ENCODE measurements around the gene DENND1A.
"Not testable (repeated sequence)": the region's sequence is repeated elsewhere in the genome, so short reads cannot be mapped to it uniquely, and the experiment has no call there.

Gene DENND1A

GRCh38 chr9:123335193-123335985 is 594.5 kb downstream of the DENND1A start:
- TF ChIP-seq POLR2A (IDR thresholded peaks at IDR 0.05; ENCODE audit: low read depth, low read length) = no peak
- DNase-seq (ENCODE audit: insufficient read length, low spot score) = peak; percentile 85
- FAIRE-seq = peak; percentile 91

- DNase-seq (ENCODE audit: insufficient read length, low spot score) = no peak
- no peak for FAIRE-seq
- TF ChIP-seq POLR2A (IDR thresholded peaks at IDR 0.05; ENCODE audit: low read depth, low read length) = no peak
Measured at GRCh38 chr9:123334639-123335038, 595.3 kb downstream of the DENND1A start.

DNA sequence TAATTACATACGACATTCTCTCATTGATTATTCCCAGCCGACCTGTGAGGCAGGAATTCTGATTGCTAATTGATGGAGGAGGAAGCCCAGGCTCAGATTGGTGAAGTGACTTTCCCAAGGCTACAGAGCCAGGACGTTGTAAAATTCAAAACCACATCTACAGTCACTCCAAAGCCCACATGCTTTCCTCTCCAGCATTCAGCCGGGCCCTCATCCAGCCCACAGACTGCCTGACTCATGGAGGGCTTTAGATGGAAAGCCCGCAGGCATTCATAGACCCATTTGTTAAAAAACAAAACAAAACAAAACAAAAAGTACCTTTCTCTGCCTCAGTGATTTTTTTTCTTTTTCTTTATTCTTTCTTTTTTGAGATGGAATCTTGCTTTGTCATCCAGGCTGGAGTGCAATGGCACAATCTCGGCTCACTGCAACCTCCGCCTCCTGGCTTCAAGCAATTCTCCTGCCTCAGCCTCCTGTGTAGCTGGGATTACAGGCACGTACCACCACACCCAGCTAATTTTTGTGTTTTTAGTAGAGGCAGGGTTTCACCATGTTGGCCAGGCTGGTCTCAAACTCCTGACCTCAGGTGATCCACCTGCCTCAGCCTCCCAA is 596.8 kb downstream of the DENND1A start:
- not testable (repeated sequence) for FAIRE-seq; DNase-seq (ENCODE audit: insufficient read length, low spot score)

DNA sequence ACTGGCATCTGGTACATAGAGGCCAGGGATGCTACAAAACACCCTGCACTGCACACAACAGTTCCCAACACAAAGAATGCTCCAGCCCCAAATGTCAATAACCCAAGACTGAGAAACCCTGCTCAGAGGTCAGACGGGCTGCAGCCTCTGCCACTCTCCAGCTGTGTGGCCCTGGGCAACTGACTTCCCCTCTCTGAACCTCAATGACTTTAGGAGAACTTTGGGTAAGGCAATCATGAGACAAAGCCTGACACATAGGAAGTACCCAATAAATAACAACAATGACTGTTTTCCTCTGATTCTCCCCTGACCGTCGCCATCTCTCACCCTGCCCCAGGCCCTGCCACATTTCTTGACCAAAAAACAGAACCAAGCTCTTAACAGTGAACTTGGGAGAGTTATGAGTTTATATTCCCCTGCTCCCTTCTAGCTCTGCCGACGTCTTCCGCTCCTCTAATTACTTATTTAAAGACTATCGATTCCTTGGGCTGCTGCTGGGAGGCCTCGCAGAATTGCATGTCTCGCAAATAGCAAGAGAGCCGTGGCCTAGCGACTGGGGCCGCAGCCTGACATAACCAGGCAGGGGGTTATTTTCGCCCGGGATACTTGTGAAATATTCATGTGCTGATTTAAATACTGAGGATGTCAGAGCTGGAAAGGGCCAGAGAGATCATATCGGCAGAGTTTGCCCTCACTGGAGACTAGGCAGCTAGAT is 598.4 kb downstream of the DENND1A start:
- no peak for TF ChIP-seq POLR2A (IDR thresholded peaks at IDR 0.05; ENCODE audit: low read depth, low read length)
- FAIRE-seq (no peak), DNase-seq (ENCODE audit: insufficient read length, low spot score) (no peak)
